GM12891 (cell line): Measurements from ENCODE around the gene SPOCK1.

ENCODE experiments used
- POLR2A ChIP-seq: IDR thresholded peaks from 2 replicates; pipeline ENCODE4 v1.6.1; 2011; ENCODE audit warnings: low read depth, low read length, control low read depth
- POLR2AphosphoS5 ChIP-seq: IDR thresholded peaks from 2 replicates; pipeline ENCODE4 v1.6.1; 2011; ENCODE audit warnings: low read depth, low read length, control low read depth

DNA sequence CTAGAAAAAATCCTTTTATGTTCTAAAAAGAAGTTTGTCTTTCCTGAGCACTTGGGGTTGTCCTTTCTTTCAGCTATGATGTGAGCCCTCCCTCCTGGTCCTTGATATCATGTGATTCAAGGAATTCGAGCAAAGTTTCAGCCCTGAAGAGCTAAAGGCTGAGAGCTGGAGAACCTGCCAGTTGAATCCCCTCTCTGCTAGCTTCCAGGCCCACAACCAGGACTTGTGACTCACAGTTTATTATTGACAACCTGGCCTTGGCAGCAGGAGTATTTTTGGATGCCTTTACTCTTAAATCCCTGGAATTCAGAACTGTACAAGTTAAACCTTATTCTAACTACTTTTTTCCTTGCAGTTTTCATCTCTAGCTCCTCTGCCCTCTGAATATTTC is 182.8 kb downstream of the SPOCK1 start:
- TF ChIP-seq POLR2A (no peak), POLR2AphosphoS5 (no peak)
